ENCODE results near the gene UQCR10. TPM values are rescaled to one million over a fixed set of nuclear protein-coding genes. Genes with fewer than 3 reads are reported as not detected.

The UQCR10 gene
- total RNA-seq, 2 donors from 2014 or later, result 92.8 to 124 TPM

DNA sequence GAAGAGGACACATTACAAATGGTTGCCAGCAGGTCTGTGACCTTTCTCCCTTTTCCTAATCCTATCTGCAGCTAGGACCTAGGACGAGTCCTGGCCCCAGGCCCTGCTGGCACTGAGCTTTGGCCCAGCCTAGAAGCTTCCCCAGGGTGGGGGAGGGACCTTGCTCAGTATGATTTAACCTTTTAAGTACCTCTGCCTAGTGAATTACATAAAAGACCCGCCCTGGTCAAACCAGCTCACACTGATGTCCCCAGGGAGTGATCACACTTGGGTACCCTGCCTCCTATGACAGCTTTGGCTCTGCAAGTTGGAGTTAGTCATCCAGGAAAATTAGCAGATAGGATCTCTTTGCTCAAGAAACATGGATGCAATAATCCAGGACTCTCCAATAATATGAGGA, 49.0 kb downstream of the UQCR10 start:
- 41% methylated on average over 2 of the region's 2 CpGs for WGBS

GRCh38 chr22:29816539-29816938, 49.4 kb downstream of the UQCR10 start:
- H3K36me3 ChIP-seq, result no peaks in the 10 kb centered on the region
- DNase-seq (ENCODE audit: low spot score), result no peak
- no peaks in the 10 kb centered on the region for H3K9me3 ChIP-seq
- peaks cover 1% of the 10 kb centered on the region for H3K4me1 ChIP-seq (replicated peaks)
- WGBS, result 51% methylated on average over 6 of the region's 6 CpGs
- intact Hi-C loops (cut with DNase I), result no loop called here
- TF ChIP-seq, protein P1, sequence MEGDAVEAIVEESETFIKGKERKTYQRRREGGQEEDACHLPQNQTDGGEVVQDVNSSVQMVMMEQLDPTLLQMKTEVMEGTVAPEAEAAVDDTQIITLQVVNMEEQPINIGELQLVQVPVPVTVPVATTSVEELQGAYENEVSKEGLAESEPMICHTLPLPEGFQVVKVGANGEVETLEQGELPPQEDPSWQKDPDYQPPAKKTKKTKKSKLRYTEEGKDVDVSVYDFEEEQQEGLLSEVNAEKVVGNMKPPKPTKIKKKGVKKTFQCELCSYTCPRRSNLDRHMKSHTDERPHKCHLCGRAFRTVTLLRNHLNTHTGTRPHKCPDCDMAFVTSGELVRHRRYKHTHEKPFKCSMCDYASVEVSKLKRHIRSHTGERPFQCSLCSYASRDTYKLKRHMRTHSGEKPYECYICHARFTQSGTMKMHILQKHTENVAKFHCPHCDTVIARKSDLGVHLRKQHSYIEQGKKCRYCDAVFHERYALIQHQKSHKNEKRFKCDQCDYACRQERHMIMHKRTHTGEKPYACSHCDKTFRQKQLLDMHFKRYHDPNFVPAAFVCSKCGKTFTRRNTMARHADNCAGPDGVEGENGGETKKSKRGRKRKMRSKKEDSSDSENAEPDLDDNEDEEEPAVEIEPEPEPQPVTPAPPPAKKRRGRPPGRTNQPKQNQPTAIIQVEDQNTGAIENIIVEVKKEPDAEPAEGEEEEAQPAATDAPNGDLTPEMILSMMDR (IDR thresholded peaks at IDR 0.05), result no peak
- TF ChIP-seq POLR2A (IDR thresholded peaks at IDR 0.05) (no peak), POLR2AphosphoS5 (IDR thresholded peaks at IDR 0.05) (no peak)
- H3K4me3 ChIP-seq, result no peak overlapping the region
- no peaks in the 10 kb centered on the region for H3K27me3 ChIP-seq (replicated peaks; ENCODE audit: insufficient read depth)
- peak overlapping the region; percentile 13 to 19 for H3K27ac ChIP-seq

More for the DNA sequence above, 49.0 kb downstream of the UQCR10 start:
- Histone ChIP-seq H3K9me3 (no peaks in the 10 kb centered on the region), H3K4me1 (replicated peaks) (peaks cover 6% of the 10 kb centered on the region), H3K27me3 (replicated peaks; ENCODE audit: insufficient read depth) (no peaks in the 10 kb centered on the region), H3K36me3 (no peaks in the 10 kb centered on the region), H3K27ac (peak overlapping the region in 1 of 2 donors; percentile 19), H3K4me3 (no peak overlapping the region)
- intact Hi-C loops (cut with DNase I), result no loop called here
- no peak for DNase-seq (ENCODE audit: low spot score)
- TF ChIP-seq POLR2AphosphoS5 (IDR thresholded peaks at IDR 0.05), result no peak
- TF ChIP-seq, protein P1 (IDR thresholded peaks at IDR 0.05), result no peak
- no peak for TF ChIP-seq POLR2A (IDR thresholded peaks at IDR 0.05)

DNA sequence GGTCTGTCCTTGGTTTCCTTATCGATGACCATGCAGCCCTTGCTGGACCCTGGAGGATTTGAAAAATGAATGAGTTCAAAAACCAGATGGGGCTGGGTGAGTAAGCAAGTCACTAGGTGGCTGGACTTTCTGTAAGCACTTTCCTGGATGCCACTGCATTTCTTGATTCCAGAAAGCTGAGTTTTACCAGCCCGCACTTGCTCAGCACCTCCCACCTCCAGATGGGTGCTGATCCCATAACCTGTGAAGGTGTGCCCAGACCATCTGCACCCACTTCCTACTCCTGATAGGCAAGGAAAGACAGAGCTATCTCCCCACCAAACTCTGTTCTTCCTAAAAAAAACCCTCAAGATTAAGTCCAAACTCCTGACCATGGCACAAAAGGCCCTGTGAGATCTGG, 49.8 kb downstream of the UQCR10 start:
- no peaks in the 10 kb centered on the region for H3K9me3 ChIP-seq
- DNase-seq (ENCODE audit: low spot score), result peak; percentile 43
- 61% methylated on average over 2 of the region's 2 CpGs for WGBS
- no peaks in the 10 kb centered on the region for H3K4me1 ChIP-seq (replicated peaks)
- H3K4me3 ChIP-seq, result no peak overlapping the region
- no peak for TF ChIP-seq POLR2A (IDR thresholded peaks at IDR 0.05)
- peak; percentile 36 for TF ChIP-seq POLR2AphosphoS5 (IDR thresholded peaks at IDR 0.05)
- H3K27me3 ChIP-seq (replicated peaks; ENCODE audit: insufficient read depth), result no peaks in the 10 kb centered on the region
- no peaks in the 10 kb centered on the region for H3K36me3 ChIP-seq
- intact Hi-C loops (cut with DNase I), result no loop called here
- peak overlapping the region; percentile 13 to 19 for H3K27ac ChIP-seq

- 78% methylated on average over 1 of the region's 1 CpG for WGBS
- H3K4me3 ChIP-seq, result no peak overlapping the region
- TF ChIP-seq, protein P1 (IDR thresholded peaks at IDR 0.05), result no peak
- no peak for TF ChIP-seq POLR2A (IDR thresholded peaks at IDR 0.05)
- TF ChIP-seq POLR2AphosphoS5 (IDR thresholded peaks at IDR 0.05), result no peak
- DNase-seq (ENCODE audit: low spot score), result no peak
- no peaks in the 10 kb centered on the region for H3K36me3 ChIP-seq
- no peaks in the 10 kb centered on the region for H3K4me1 ChIP-seq (replicated peaks)
- H3K27ac ChIP-seq, result no peak overlapping the region
- H3K9me3 ChIP-seq, result no peaks in the 10 kb centered on the region
- H3K27me3 ChIP-seq (replicated peaks; ENCODE audit: insufficient read depth), result no peaks in the 10 kb centered on the region
- intact Hi-C loops (cut with DNase I), result no loop called here
Observed at GRCh38 chr22:29817724-29818123, 50.6 kb downstream of the UQCR10 start.

GRCh38 chr22:29819501-29819900, 52.3 kb downstream of the UQCR10 start:
- no peaks in the 10 kb centered on the region for H3K27me3 ChIP-seq (replicated peaks; ENCODE audit: insufficient read depth)
- no peaks in the 10 kb centered on the region for H3K4me1 ChIP-seq (replicated peaks)
- no peaks in the 10 kb centered on the region for H3K9me3 ChIP-seq
- no peak for DNase-seq (ENCODE audit: low spot score)
- TF ChIP-seq POLR2A (IDR thresholded peaks at IDR 0.05) (no peak), POLR2AphosphoS5 (IDR thresholded peaks at IDR 0.05) (no peak)
- TF ChIP-seq, protein P1 (IDR thresholded peaks at IDR 0.05), result no peak
- no peaks in the 10 kb centered on the region for H3K36me3 ChIP-seq
- 89% methylated on average over 2 of the region's 2 CpGs for WGBS
- intact Hi-C loops (cut with DNase I), result no loop called here
- no peak overlapping the region for H3K4me3 ChIP-seq
- H3K27ac ChIP-seq, result no peak overlapping the region

Small RNA genes lying within 50 kb of the gene (small RNA-seq; reads per million reads assigned to genes)
- gene RF00019, result 0 reads per million in 2 donors

Other genes starting within 250 kb of the UQCR10 start
- gene THOC5, start 213.6 kb upstream of the UQCR10 start, total RNA-seq, result 10 to 100 TPM; 27.5 to 57.9 TPM
- 10 to 100 TPM; 24.1 to 46.9 TPM for gene NIPSNAP1, start 186.3 kb upstream of the UQCR10 start, total RNA-seq
- gene NF2, start 163.7 kb upstream of the UQCR10 start, total RNA-seq, result 10 to 100 TPM; 32.3 to 34.7 TPM
- gene CABP7, start 47.4 kb upstream of the UQCR10 start, total RNA-seq, result 1 to 10 TPM in 1 of 2 donors, not detected in 1; 1.5 TPM
- gene ZMAT5, start 362 bp upstream of the UQCR10 start, total RNA-seq, result 10 to 100 TPM; 32.9 to 33.5 TPM
- gene ASCC2, start 70.9 kb downstream of the UQCR10 start, total RNA-seq, result 10 to 100 TPM; 42.5 to 82.6 TPM
- 10 to 100 TPM; 37.9 to 93.7 TPM for gene MTMR3, start 115.8 kb downstream of the UQCR10 start, total RNA-seq